HCT116 (cell line): ENCODE data around the gene CERS6. TPM values are rescaled to one million over a fixed set of nuclear protein-coding genes. Genes with fewer than 3 reads are reported as not detected.

ENCODE experiments used
- ATAC-seq: fragments of 200-7000 bp; cut with Tn5 transposase; 2 replicates; pipeline ENCODE4 v1.9.1; 2020; ENCODE audit warnings: mild to moderate bottlenecking, moderate library complexity
- BruUV-seq: library from RNA; stranded (reverse); fragments of 400-500 nt; replicated peaks from 2 replicates; lab custom pipeline; 2021; lab: Mats Ljungman, UMichigan
- CTCF ChIA-PET: fragments of 300-600 bp; sonication (Branson Sonifier 250); formaldehyde crosslinking; loops from one replicate; lab custom pipeline; 2021; ENCODE audit warnings: antibody characterized with exemption; lab: Charles Lee
- POLR2A ChIA-PET: fragments of 300-600, 350-600 bp; sonication (Branson Sonifier 250); formaldehyde crosslinking; loops from one replicate; lab custom pipeline; 2021; ENCODE audit warnings: antibody characterized with exemption; lab: Charles Lee
- RAD21 ChIA-PET, 2 experiments: fragments of 300-600 bp; sonication (Branson Sonifier 250); formaldehyde crosslinking; loops; one replicate each; lab custom pipeline; 2023; ENCODE audit warnings: low total read pairs in 2 of 2; ENCODE audit not compliant: uncharacterized antibody in 2 of 2, unreplicated experiment in 2 of 2, low non-redundant PET in 1 of 2; lab: Charles Lee
- DNase-seq: peaks from one replicate; pipeline ENCODE4 v3.0.0-alpha.2; 2010; ENCODE audit warnings: low read depth, low spot score
- H2AFZ ChIP-seq: fragments of 200-600 bp; shearing (Covaris generic), sonication (generic); 2 replicates; pipeline ENCODE4 v1.6.1; 2017; ENCODE audit warnings: low read depth, mixed run types, mixed read lengths, antibody characterized with exemption, low read length; ENCODE audit not compliant: poor library complexity, severe bottlenecking
- H3K27ac ChIP-seq: 2 replicates; pipeline ENCODE4 v1.5.1; 2012; ENCODE audit warnings: low read depth, low read length
- H3K27me3 ChIP-seq: fragments of 200-600 bp; sonication (generic); 2 replicates; pipeline ENCODE4 v1.6.1; 2016; ENCODE audit warnings: mixed run types, low read length, mixed read lengths; ENCODE audit not compliant: insufficient read depth
- H3K36me3 ChIP-seq, 2 experiments: fragments of 200-500 bp in 1 of 2; fragments of 200-600 bp in 1 of 2; sonication (Bioruptor generic) in 1 of 2; sonication (generic) in 1 of 2; 2 replicates each; pipeline versions ENCODE4 v1.5.1 to v1.6.1; 2014 to 2016; ENCODE audit warnings: low read length in 2 of 2, inconsistent platforms in 1 of 2, mixed read lengths in 1 of 2, mixed run types in 1 of 2; ENCODE audit not compliant: insufficient read depth in 2 of 2, control insufficient read depth in 1 of 2
- H3K4me1 ChIP-seq, 2 experiments: fragments of 200-600 bp in 1 of 2; sonication (generic) in 1 of 2; 2 replicates each; pipeline versions ENCODE4 v1.5.1 to v1.6.1; 2012 to 2017; ENCODE audit warnings: low read length in 2 of 2, inconsistent platforms in 1 of 2, mild to moderate bottlenecking in 1 of 2, mixed read lengths in 1 of 2, mixed run types in 1 of 2, moderate library complexity in 1 of 2; ENCODE audit not compliant: insufficient read depth in 2 of 2, control insufficient read depth in 1 of 2
- H3K4me2 ChIP-seq: fragments of 200-600 bp; sonication (generic); 2 replicates; pipeline ENCODE4 v1.6.1; 2017; ENCODE audit warnings: mixed run types, low read length, mixed read lengths
- H3K4me3 ChIP-seq, 2 experiments: fragments of 200-600 bp in 1 of 2; sonication (generic) in 1 of 2; replicated peaks in 1 of 2; 2 replicates each; pipeline ENCODE4 v1.5.1; 2011 to 2016; ENCODE audit warnings: low read length in 2 of 2, control low read depth in 1 of 2, low read depth in 1 of 2, mild to moderate bottlenecking in 1 of 2, mixed read lengths in 1 of 2, mixed run types in 1 of 2
- H3K79me2 ChIP-seq: fragments of 200-600 bp; sonication (generic); 2 replicates; pipeline ENCODE4 v1.6.1; 2017; ENCODE audit warnings: mild to moderate bottlenecking, mixed run types, low read length, moderate library complexity, mixed read lengths; ENCODE audit not compliant: insufficient read depth
- H3K9ac ChIP-seq: fragments of 200-600 bp; sonication (generic); 2 replicates; pipeline ENCODE4 v1.6.1; 2016; ENCODE audit warnings: low read length, mixed read lengths
- H3K9me2 ChIP-seq: fragments of 200-600 bp; sonication (generic), shearing (Covaris generic); 2 replicates; pipeline ENCODE4 v1.6.1; 2017; ENCODE audit warnings: mixed run types, mild to moderate bottlenecking, moderate library complexity; ENCODE audit not compliant: insufficient read depth
- H3K9me3 ChIP-seq, 2 experiments: fragments of 200-500 bp in 1 of 2; fragments of 200-600 bp in 1 of 2; sonication (Bioruptor generic) in 1 of 2; sonication (generic) in 1 of 2; 2 replicates each; pipeline ENCODE4 v1.6.1; 2014 to 2017; ENCODE audit warnings: low read length in 2 of 2, mixed read lengths in 2 of 2, inconsistent platforms in 1 of 2, low read depth in 1 of 2, mild to moderate bottlenecking in 1 of 2, mixed run types in 1 of 2, moderate library complexity in 1 of 2; ENCODE audit not compliant: control insufficient read depth in 1 of 2, insufficient read depth in 1 of 2
- H4K20me1 ChIP-seq: fragments of 200-600 bp; sonication (generic), shearing (Covaris generic); 2 replicates; pipeline ENCODE4 v1.6.1; 2017; ENCODE audit warnings: mixed run types, mild to moderate bottlenecking, moderate library complexity; ENCODE audit not compliant: insufficient read depth
- CBX3 ChIP-seq: IDR thresholded peaks from 2 replicates; pipeline ENCODE4 v1.6.1; 2012; ENCODE audit warnings: low read depth
- EGR1 ChIP-seq: IDR thresholded peaks from 2 replicates; pipeline ENCODE4 v1.6.1; 2012; ENCODE audit warnings: low read depth
- ELF1 ChIP-seq: IDR thresholded peaks from 2 replicates; pipeline ENCODE4 v1.6.1; 2012; ENCODE audit warnings: low read depth, borderline replicate concordance
- EZH2 ChIP-seq: fragments of 200-600 bp; sonication (generic); IDR thresholded peaks from 2 replicates; pipeline ENCODE4 v1.6.1; 2017; ENCODE audit warnings: antibody characterized with exemption, mixed run types
- JUND ChIP-seq: IDR thresholded peaks from 2 replicates; pipeline ENCODE4 v1.6.1; 2012
- SRF ChIP-seq: IDR thresholded peaks from 2 replicates; pipeline ENCODE4 v1.6.1; 2012; ENCODE audit warnings: low read depth
- ZFX ChIP-seq: fragments of 450-650 bp; IDR thresholded peaks from 2 replicates; pipeline ENCODE4 v1.6.1; 2017
- intact Hi-C: fragments of 100-400 bp; cut with micrococcal nuclease; formaldehyde crosslinking; loops from 2 replicates; pipeline ENCODE4 v1.10.0; 2022
- total RNA-seq: library from RNA; stranded (reverse); gene quantifications from one replicate; pipeline ENCODE4 v1.2.1, GENCODE V29; 2021; ENCODE audit not compliant: unreplicated experiment
- TF ChIP-seq, protein P1 (sequence below): IDR thresholded peaks from 2 replicates; pipeline ENCODE4 v1.6.1; 2012; ENCODE audit warnings: low read depth
- TF ChIP-seq, protein P2 (sequence below): IDR thresholded peaks from 2 replicates; pipeline ENCODE4 v1.6.1; 2012
- TF ChIP-seq, protein P3 (sequence below): IDR thresholded peaks from 2 replicates; pipeline ENCODE4 v1.6.1; 2011; ENCODE audit warnings: mild to moderate bottlenecking, low read length, moderate library complexity; ENCODE audit not compliant: insufficient replicate concordance; ENCODE audit errors: extremely low read depth
- TF ChIP-seq, protein P4 (sequence below), 3 experiments: fragments of 200-600 bp in 1 of 3; sonication (generic) in 1 of 3; IDR thresholded peaks in 2 of 3; conservative IDR thresholded peaks in 1 of 3; 2 replicates each; pipeline ENCODE4 v1.5.1; 2012 to 2017; ENCODE audit warnings: low read depth in 2 of 3, low read length in 2 of 3, antibody characterized with exemption in 1 of 3, borderline replicate concordance in 1 of 3, control low read depth in 1 of 3, mild to moderate bottlenecking in 1 of 3, mixed read lengths in 1 of 3, mixed run types in 1 of 3, moderate library complexity in 1 of 3; ENCODE audit not compliant: insufficient read depth in 1 of 3

Gene CERS6
- total RNA-seq, 1 experiment from 2014 or later = 37.0 TPM

DNA sequence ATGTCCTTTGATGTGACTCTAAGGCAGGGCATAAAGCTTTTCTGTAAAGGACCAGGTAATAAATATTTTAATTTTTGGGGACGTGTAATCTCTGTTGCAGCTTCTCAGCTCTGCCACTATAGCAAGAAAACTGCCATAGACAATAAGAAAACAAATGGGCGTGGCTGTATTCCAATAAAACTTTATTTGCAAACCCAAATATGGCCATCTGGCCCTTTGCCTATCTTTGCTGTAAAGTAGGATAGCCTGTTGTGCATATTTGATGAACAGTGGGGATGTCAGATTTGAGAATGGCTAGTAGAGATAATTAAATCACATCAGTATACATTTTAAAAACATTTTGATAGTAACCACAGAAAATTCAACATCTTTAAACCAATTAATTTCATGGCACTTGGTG is 250.7 kb downstream of the CERS6 start:
- no TSS peak for BruUV-seq
- H4K20me1 ChIP-seq = no peaks in the 10 kb centered on the region
- H3K79me2 ChIP-seq = no peaks in the 10 kb centered on the region
- intact Hi-C loops = loop anchor here (5.0 to 10.0 kb wide), 2 partner anchors 218 to 360 kb away; no protein-coding TSS in a partner anchor
- no peak overlapping the region for H3K9ac ChIP-seq
- no peak overlapping the region for H3K4me2 ChIP-seq
- no peak overlapping the region for H2AFZ ChIP-seq
- TF ChIP-seq, protein P1, sequence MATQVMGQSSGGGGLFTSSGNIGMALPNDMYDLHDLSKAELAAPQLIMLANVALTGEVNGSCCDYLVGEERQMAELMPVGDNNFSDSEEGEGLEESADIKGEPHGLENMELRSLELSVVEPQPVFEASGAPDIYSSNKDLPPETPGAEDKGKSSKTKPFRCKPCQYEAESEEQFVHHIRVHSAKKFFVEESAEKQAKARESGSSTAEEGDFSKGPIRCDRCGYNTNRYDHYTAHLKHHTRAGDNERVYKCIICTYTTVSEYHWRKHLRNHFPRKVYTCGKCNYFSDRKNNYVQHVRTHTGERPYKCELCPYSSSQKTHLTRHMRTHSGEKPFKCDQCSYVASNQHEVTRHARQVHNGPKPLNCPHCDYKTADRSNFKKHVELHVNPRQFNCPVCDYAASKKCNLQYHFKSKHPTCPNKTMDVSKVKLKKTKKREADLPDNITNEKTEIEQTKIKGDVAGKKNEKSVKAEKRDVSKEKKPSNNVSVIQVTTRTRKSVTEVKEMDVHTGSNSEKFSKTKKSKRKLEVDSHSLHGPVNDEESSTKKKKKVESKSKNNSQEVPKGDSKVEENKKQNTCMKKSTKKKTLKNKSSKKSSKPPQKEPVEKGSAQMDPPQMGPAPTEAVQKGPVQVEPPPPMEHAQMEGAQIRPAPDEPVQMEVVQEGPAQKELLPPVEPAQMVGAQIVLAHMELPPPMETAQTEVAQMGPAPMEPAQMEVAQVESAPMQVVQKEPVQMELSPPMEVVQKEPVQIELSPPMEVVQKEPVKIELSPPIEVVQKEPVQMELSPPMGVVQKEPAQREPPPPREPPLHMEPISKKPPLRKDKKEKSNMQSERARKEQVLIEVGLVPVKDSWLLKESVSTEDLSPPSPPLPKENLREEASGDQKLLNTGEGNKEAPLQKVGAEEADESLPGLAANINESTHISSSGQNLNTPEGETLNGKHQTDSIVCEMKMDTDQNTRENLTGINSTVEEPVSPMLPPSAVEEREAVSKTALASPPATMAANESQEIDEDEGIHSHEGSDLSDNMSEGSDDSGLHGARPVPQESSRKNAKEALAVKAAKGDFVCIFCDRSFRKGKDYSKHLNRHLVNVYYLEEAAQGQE = no peak
- TF ChIP-seq ELF1 (no peak), EGR1 (no peak), SRF (no peak), ZFX (no peak)
- TF ChIP-seq, protein P2, sequence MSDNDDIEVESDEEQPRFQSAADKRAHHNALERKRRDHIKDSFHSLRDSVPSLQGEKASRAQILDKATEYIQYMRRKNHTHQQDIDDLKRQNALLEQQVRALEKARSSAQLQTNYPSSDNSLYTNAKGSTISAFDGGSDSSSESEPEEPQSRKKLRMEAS = no peak
- no peaks in the 10 kb centered on the region for H3K36me3 ChIP-seq
- no peaks in the 10 kb centered on the region for H3K9me2 ChIP-seq
- H3K4me1 ChIP-seq = no peaks in the 10 kb centered on the region
- no peaks in the 10 kb centered on the region for H3K9me3 ChIP-seq
- ChIA-PET RAD21 (no interaction called here), POLR2A (no interaction called here), CTCF (no interaction called here)
- no peaks in the 10 kb centered on the region for H3K27me3 ChIP-seq
- ATAC-seq = no peak
- no peak overlapping the region for H3K4me3 ChIP-seq
- no peak for DNase-seq
- H3K27ac ChIP-seq = no peak overlapping the region

DNA sequence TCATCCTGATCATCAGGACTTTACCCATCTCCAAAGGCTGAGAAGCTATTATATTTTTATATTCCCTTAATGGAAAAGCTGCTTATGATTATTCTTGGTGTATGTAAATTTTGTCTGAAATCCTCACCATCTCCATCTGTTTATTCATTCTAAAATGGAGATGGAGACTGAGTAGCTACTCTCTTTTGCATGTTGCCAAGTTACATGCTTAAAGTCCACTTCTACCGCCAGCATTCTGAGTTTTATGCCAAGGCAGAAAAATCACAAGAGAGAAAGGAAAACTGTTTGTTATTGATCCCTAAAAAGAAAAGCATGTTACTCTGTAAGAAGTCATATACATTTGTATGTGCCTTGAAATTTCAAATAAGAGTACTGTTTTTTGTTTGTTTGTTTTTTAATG is 252.0 kb downstream of the CERS6 start:
- ChIA-PET RAD21 (no interaction called here), CTCF (no interaction called here), POLR2A (no interaction called here)
- intact Hi-C loops = loop anchor here (5.0 to 10.0 kb wide), 2 partner anchors 217 to 361 kb away; no protein-coding TSS in a partner anchor
- H3K9ac ChIP-seq = no peak overlapping the region
- no peaks in the 10 kb centered on the region for H3K9me3 ChIP-seq
- BruUV-seq = no TSS peak
- no peak for TF ChIP-seq CBX3
- TF ChIP-seq, protein P3, sequence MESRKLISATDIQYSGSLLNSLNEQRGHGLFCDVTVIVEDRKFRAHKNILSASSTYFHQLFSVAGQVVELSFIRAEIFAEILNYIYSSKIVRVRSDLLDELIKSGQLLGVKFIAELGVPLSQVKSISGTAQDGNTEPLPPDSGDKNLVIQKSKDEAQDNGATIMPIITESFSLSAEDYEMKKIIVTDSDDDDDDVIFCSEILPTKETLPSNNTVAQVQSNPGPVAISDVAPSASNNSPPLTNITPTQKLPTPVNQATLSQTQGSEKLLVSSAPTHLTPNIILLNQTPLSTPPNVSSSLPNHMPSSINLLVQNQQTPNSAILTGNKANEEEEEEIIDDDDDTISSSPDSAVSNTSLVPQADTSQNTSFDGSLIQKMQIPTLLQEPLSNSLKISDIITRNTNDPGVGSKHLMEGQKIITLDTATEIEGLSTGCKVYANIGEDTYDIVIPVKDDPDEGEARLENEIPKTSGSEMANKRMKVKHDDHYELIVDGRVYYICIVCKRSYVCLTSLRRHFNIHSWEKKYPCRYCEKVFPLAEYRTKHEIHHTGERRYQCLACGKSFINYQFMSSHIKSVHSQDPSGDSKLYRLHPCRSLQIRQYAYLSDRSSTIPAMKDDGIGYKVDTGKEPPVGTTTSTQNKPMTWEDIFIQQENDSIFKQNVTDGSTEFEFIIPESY = no peak
- no peak for TF ChIP-seq ELF1
- TF ChIP-seq, protein P4, sequence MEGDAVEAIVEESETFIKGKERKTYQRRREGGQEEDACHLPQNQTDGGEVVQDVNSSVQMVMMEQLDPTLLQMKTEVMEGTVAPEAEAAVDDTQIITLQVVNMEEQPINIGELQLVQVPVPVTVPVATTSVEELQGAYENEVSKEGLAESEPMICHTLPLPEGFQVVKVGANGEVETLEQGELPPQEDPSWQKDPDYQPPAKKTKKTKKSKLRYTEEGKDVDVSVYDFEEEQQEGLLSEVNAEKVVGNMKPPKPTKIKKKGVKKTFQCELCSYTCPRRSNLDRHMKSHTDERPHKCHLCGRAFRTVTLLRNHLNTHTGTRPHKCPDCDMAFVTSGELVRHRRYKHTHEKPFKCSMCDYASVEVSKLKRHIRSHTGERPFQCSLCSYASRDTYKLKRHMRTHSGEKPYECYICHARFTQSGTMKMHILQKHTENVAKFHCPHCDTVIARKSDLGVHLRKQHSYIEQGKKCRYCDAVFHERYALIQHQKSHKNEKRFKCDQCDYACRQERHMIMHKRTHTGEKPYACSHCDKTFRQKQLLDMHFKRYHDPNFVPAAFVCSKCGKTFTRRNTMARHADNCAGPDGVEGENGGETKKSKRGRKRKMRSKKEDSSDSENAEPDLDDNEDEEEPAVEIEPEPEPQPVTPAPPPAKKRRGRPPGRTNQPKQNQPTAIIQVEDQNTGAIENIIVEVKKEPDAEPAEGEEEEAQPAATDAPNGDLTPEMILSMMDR (IDR thresholded peaks at IDR 0.05 in 2 of 3, conservative IDR thresholded peaks at IDR 0.05 in 1 of 3; ENCODE audit: borderline replicate concordance in 1 of 3, insufficient read depth in 1 of 3, low read depth in 2 of 3, low read length in 2 of 3) = no peak
- TF ChIP-seq JUND = no peak
- no peak for TF ChIP-seq ZFX
- no peak for TF ChIP-seq EZH2
- H3K4me1 ChIP-seq = no peaks in the 10 kb centered on the region
- DNase-seq (no peak), ATAC-seq (no peak)
- H4K20me1 ChIP-seq = no peaks in the 10 kb centered on the region
- H3K4me2 ChIP-seq = no peak overlapping the region
- no peak overlapping the region for H2AFZ ChIP-seq
- H3K27ac ChIP-seq = no peak overlapping the region
- H3K36me3 ChIP-seq = no peaks in the 10 kb centered on the region
- no peaks in the 10 kb centered on the region for H3K9me2 ChIP-seq
- H3K79me2 ChIP-seq = no peaks in the 10 kb centered on the region
- H3K27me3 ChIP-seq = no peaks in the 10 kb centered on the region
- no peak overlapping the region for H3K4me3 ChIP-seq
